ENCODE measurements around the gene WWTR1.
A peak's percentile ranks its signal among the peaks of the same experiment; 100 is the strongest.

Gene WWTR1

GRCh38 chr3:149621218-149622005 is 36.4 kb downstream of the WWTR1 start:
- ATAC-seq (no peak), DNase-seq (no peak)
- Mint-ChIP-seq H3K9me3 (no peaks in the 10 kb centered on the region), H3K4me3 (no peak overlapping the region), H3K36me3 (ENCODE audit: low read depth) (no peaks in the 10 kb centered on the region), H3K27ac (no peak overlapping the region), H3K4me1 (peaks cover 12% of the 10 kb centered on the region), H3K27me3 (peaks cover 8% of the 10 kb centered on the region)

- H3K27me3 Mint-ChIP-seq: peaks cover 8% of the 10 kb centered on the region
Observed at GRCh38 chr3:149620291-149621020, 37.4 kb downstream of the WWTR1 start.

GRCh38 chr3:149619136-149619535 is 38.7 kb downstream of the WWTR1 start:
- Mint-ChIP-seq H3K27me3 (peaks cover 8% of the 10 kb centered on the region), H3K27ac (no peak overlapping the region), H3K4me3 (no peak overlapping the region), H3K36me3 (ENCODE audit: low read depth) (no peaks in the 10 kb centered on the region), H3K4me1 (peaks cover 12% of the 10 kb centered on the region), H3K9me3 (no peaks in the 10 kb centered on the region)
- DNase-seq (no peak), ATAC-seq (no peak)

More at GRCh38 chr3:149620291-149621020, 37.4 kb downstream of the WWTR1 start:
- DNase-seq (no peak), ATAC-seq (peak; percentile 49)
- Mint-ChIP-seq H3K4me1 (peaks cover 12% of the 10 kb centered on the region), H3K9me3 (no peaks in the 10 kb centered on the region), H3K27ac (no peak overlapping the region), H3K36me3 (ENCODE audit: low read depth) (no peaks in the 10 kb centered on the region), H3K4me3 (no peak overlapping the region)

- no peak for DNase-seq
- no peak overlapping the region for H3K4me3 Mint-ChIP-seq
- H3K27me3 Mint-ChIP-seq: peaks cover 8% of the 10 kb centered on the region
- H3K9me3 Mint-ChIP-seq: no peaks in the 10 kb centered on the region
- H3K27ac Mint-ChIP-seq: no peak overlapping the region
- peaks cover 12% of the 10 kb centered on the region for H3K4me1 Mint-ChIP-seq
- ATAC-seq: no peak
- no peaks in the 10 kb centered on the region for H3K36me3 Mint-ChIP-seq (ENCODE audit: low read depth)
Observed at GRCh38 chr3:149618151-149619123, 39.4 kb downstream of the WWTR1 start.

- DNase-seq (no peak), ATAC-seq (no peak)
- Mint-ChIP-seq H3K27me3 (peaks cover 4% of the 10 kb centered on the region), H3K9me3 (no peaks in the 10 kb centered on the region), H3K4me1 (peaks cover 2% of the 10 kb centered on the region), H3K36me3 (ENCODE audit: low read depth) (no peaks in the 10 kb centered on the region), H3K4me3 (no peak overlapping the region), H3K27ac (no peak overlapping the region)
Observed at GRCh38 chr3:149615731-149616221, 42.0 kb downstream of the WWTR1 start.

- H3K36me3 Mint-ChIP-seq (ENCODE audit: low read depth): no peaks in the 10 kb centered on the region
- no peaks in the 10 kb centered on the region for H3K4me1 Mint-ChIP-seq
- H3K27ac Mint-ChIP-seq: no peak overlapping the region
- ATAC-seq (no peak), DNase-seq (no peak)
- no peak overlapping the region for H3K4me3 Mint-ChIP-seq
- no peaks in the 10 kb centered on the region for H3K9me3 Mint-ChIP-seq
- H3K27me3 Mint-ChIP-seq: peaks cover 4% of the 10 kb centered on the region
Observed at GRCh38 chr3:149613988-149614387, 43.8 kb downstream of the WWTR1 start.

GRCh38 chr3:149612456-149612855 is 45.4 kb downstream of the WWTR1 start:
- no peak for DNase-seq
- Mint-ChIP-seq H3K4me3 (no peak overlapping the region), H3K36me3 (ENCODE audit: low read depth) (no peaks in the 10 kb centered on the region), H3K4me1 (no peaks in the 10 kb centered on the region), H3K27me3 (peaks cover 4% of the 10 kb centered on the region), H3K27ac (no peak overlapping the region), H3K9me3 (no peaks in the 10 kb centered on the region)
- ATAC-seq: no peak

- H3K27ac Mint-ChIP-seq: no peak overlapping the region
Observed at GRCh38 chr3:149611149-149611548, 46.7 kb downstream of the WWTR1 start.

GRCh38 chr3:149610351-149611105 is 47.3 kb downstream of the WWTR1 start:
- H3K4me3 Mint-ChIP-seq: no peak overlapping the region
- no peaks in the 10 kb centered on the region for H3K9me3 Mint-ChIP-seq
- H3K4me1 Mint-ChIP-seq: no peaks in the 10 kb centered on the region
- no peaks in the 10 kb centered on the region for H3K27me3 Mint-ChIP-seq
- no peak overlapping the region for H3K27ac Mint-ChIP-seq
- no peaks in the 10 kb centered on the region for H3K36me3 Mint-ChIP-seq (ENCODE audit: low read depth)
- no peak for DNase-seq
- ATAC-seq: no peak

More at GRCh38 chr3:149611149-149611548, 46.7 kb downstream of the WWTR1 start:
- DNase-seq (no peak), ATAC-seq (no peak)
- Mint-ChIP-seq H3K36me3 (ENCODE audit: low read depth) (no peaks in the 10 kb centered on the region), H3K4me1 (no peaks in the 10 kb centered on the region), H3K9me3 (no peaks in the 10 kb centered on the region), H3K27me3 (peaks cover under 1% of the 10 kb centered on the region), H3K4me3 (no peak overlapping the region)

GRCh38 chr3:149609595-149609994 is 48.2 kb downstream of the WWTR1 start:
- no peaks in the 10 kb centered on the region for H3K36me3 Mint-ChIP-seq (ENCODE audit: low read depth)
- no peak overlapping the region for H3K27ac Mint-ChIP-seq
- no peaks in the 10 kb centered on the region for H3K27me3 Mint-ChIP-seq
- H3K9me3 Mint-ChIP-seq: no peaks in the 10 kb centered on the region
- DNase-seq (no peak), ATAC-seq (no peak)
- H3K4me3 Mint-ChIP-seq: no peak overlapping the region
- no peaks in the 10 kb centered on the region for H3K4me1 Mint-ChIP-seq

GRCh38 chr3:149608987-149609386 is 48.8 kb downstream of the WWTR1 start:
- DNase-seq (no peak), ATAC-seq (no peak)
- Mint-ChIP-seq H3K27ac (no peak overlapping the region), H3K4me3 (no peak overlapping the region), H3K27me3 (no peaks in the 10 kb centered on the region), H3K9me3 (no peaks in the 10 kb centered on the region), H3K4me1 (no peaks in the 10 kb centered on the region), H3K36me3 (ENCODE audit: low read depth) (no peaks in the 10 kb centered on the region)

GRCh38 chr3:149605902-149606301 is 51.9 kb downstream of the WWTR1 start:
- DNase-seq: no peak
- no peaks in the 10 kb centered on the region for H3K9me3 Mint-ChIP-seq

GRCh38 chr3:149604125-149604875 is 53.5 kb downstream of the WWTR1 start:
- ATAC-seq (no peak), DNase-seq (no peak)
- Mint-ChIP-seq H3K9me3 (no peaks in the 10 kb centered on the region), H3K27me3 (peaks cover 3% of the 10 kb centered on the region), H3K4me1 (no peaks in the 10 kb centered on the region), H3K4me3 (no peak overlapping the region), H3K36me3 (ENCODE audit: low read depth) (no peaks in the 10 kb centered on the region), H3K27ac (no peak overlapping the region)

More at GRCh38 chr3:149605902-149606301, 51.9 kb downstream of the WWTR1 start:
- H3K27ac Mint-ChIP-seq: no peak overlapping the region
- peaks cover 3% of the 10 kb centered on the region for H3K27me3 Mint-ChIP-seq
- no peaks in the 10 kb centered on the region for H3K4me1 Mint-ChIP-seq
- no peak overlapping the region for H3K4me3 Mint-ChIP-seq
- ATAC-seq: no peak
- no peaks in the 10 kb centered on the region for H3K36me3 Mint-ChIP-seq (ENCODE audit: low read depth)

All from activated naive CD8-positive, alpha-beta T cell treated with anti-CD3 and anti-CD28 coated beads, Interleukin-2, amount 50 U/mL, for 24 hours (primary cell).